ENCODE data around the gene SREBF2. TPM values are rescaled to one million over a fixed set of nuclear protein-coding genes. Genes with fewer than 3 reads are reported as not detected.
A peak's percentile ranks its signal among the peaks of the same experiment; 100 is the strongest.

SREBF2 gene
- polyA plus RNA-seq, 2 of the 4 experiments (the other 2 are of a cell fraction) = 19.4 to 30.8 TPM

DNA sequence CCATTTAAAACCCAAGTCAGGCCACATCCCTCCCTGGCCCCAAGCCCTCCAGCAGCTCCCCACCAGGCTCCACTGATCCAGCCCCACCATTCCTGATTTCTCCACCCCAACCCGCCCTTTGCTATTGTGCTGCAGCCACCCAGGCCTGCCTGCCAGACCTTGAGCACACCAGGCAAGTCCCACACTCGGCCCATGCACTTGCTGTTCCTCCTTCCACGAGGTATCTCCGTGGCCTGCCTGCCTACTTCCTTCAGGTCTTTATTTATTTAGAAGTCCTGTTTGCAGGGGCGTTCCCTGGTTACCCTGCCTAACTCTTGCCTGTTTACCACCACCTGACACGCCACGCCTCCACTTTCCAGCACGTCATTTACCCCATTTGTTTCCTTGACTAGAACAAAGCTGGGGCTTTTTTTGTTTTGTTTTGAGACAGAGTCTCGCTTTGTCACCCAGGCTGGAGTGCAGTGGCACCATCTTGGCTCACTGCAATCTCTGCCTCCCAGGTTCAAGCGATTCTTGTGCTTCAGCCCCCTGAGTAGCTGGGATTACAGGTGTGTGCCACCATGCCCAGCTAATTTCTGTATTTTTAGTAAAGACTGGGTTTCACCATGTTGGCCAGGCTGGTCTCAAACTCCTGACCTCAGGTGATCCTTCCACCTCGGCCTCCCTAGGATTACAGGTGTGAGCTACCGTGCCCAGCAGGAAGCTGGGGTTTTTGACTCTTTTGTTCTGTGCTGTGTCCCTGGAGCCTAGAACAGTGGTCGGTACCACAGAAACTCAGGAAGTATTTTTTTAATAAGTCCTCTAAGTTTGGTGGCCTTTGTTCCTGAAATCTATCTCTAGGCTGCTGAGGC lies 107.3 kb downstream of the SREBF2 start:
- ATAC-seq (peak; percentile 41 to 58; a peak in 4 of 6 replicates), FAIRE-seq (no peak), DNase-seq (ENCODE audit: low read depth in 1 of 2, low spot score in 1 of 2) (peak in 1 of 2 experiments; percentile 67)
- TF ChIP-seq MYC (IDR thresholded peaks at IDR 0.05; ENCODE audit: borderline replicate concordance, low read length) = no peak
- no peak for TF ChIP-seq RCOR1 (IDR thresholded peaks at IDR 0.05; ENCODE audit: low read depth, low read length)
- TF ChIP-seq, protein P1, sequence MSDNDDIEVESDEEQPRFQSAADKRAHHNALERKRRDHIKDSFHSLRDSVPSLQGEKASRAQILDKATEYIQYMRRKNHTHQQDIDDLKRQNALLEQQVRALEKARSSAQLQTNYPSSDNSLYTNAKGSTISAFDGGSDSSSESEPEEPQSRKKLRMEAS (IDR thresholded peaks at IDR 0.05) = no peak
- TF ChIP-seq ESRRA (IDR thresholded peaks at IDR 0.05; ENCODE audit: borderline replicate concordance, low read length) = no peak
- TF ChIP-seq JUNB (IDR thresholded peaks at IDR 0.05) = no peak
- no peak for TF ChIP-seq SMC3 (IDR thresholded peaks at IDR 0.05)
- TF ChIP-seq FOSL2 (IDR thresholded peaks at IDR 0.05) = no peak
- TF ChIP-seq FOSL2 (CRISPR knock-in tag; IDR thresholded peaks at IDR 0.05) = no peak
- TF ChIP-seq RFX5 (IDR thresholded peaks at IDR 0.05) = no peak
- TF ChIP-seq BHLHE40 (IDR thresholded peaks at IDR 0.05; ENCODE audit: low read depth, low read length) = no peak
- TF ChIP-seq TFCP2L1 (CRISPR knock-in tag; IDR thresholded peaks at IDR 0.05) = no peak
- no peak for TF ChIP-seq RARB (CRISPR knock-in tag; IDR thresholded peaks at IDR 0.05)
- TF ChIP-seq HDAC2 (IDR thresholded peaks at IDR 0.05) = no peak
- TF ChIP-seq NR3C1 (IDR thresholded peaks at IDR 0.05) = no peak
- TF ChIP-seq HOXB13 (CRISPR knock-in tag; IDR thresholded peaks at IDR 0.05; ENCODE audit: low read depth) = no peak
- no peak for TF ChIP-seq CEBPB (IDR thresholded peaks at IDR 0.05)
- TF ChIP-seq KDM1A (IDR thresholded peaks at IDR 0.05; ENCODE audit: low read depth) = no peak
- no peak for TF ChIP-seq CBX8 (IDR thresholded peaks at IDR 0.05)
- TF ChIP-seq CHD4 (IDR thresholded peaks at IDR 0.05; ENCODE audit: borderline replicate concordance) = no peak
- TF ChIP-seq EHF (CRISPR knock-in tag; IDR thresholded peaks at IDR 0.05) = no peak
- TF ChIP-seq POLR2AphosphoS2 (conservative IDR thresholded peaks at IDR 0.05; ENCODE audit: low read length) = no peak
- Histone ChIP-seq H3K4me3 (no peak overlapping the region), H3K4me1 (peaks cover 10% of the 10 kb centered on the region; the same call in 1 of the 3 replicates), H3K27ac (peak overlapping the region in 1 of 2 experiments; percentile 49; a peak in 2 of 6 replicates), H3K9me3 (no peaks in the 10 kb centered on the region), H3K4me2 (no peak overlapping the region)
- 67% methylated on average over 13 of the region's 13 CpGs for WGBS (ENCODE audit: missing lambda C conversion rate)
- POLR2A ChIA-PET = no interaction called here
- CTCF ChIA-PET = interaction anchor here (0.8 to 6.2 kb wide), 31 partner anchors 12 to 351 kb away, joined by 3 to 81 read pairs (median 5); partner anchors contain the start of genes MEI1, PMM1, SMIM45 and TNFRSF13C

DNA sequence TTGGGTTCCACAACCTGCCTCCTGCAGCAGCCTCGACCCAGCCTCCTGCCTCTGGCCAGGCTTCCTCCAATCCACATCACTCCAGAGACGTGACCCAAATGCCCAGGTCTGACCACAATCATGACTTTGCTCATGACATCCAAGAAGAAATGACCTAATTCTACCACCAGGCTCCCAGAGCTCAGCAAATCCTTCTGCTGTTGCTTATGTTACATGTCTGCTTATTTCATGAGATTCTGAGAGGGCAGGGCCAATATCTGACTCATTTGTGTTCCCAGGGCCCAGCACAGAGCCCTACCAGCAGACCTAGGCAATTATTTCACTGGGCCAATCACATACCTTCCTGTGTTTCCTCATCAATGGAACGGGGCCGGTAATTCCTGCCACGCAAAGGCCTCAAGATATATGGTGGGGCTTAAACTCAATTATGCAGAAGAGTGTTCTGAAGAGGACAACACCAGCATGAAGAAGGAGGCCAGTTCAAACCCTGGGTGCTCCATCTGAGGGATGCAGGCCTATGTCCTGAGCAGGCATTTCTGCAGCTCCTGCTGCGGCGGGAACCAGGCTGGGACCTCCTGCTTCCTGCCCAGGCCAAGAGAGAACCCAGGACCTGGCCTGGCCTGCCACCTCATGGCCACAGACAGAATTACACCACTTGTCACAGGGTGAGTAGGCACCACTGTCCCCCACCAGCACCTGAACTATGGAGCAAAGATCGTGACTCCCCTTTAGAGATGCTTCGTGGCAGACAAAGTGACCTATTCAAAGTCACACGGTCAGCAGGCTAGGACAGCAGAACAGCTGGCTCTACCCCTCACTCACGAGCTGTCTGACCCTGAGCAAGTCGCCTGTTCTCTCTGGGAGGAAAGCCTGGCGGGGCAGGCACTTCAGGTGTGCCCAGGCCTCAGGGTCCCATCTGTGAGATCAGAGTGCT lies 108.2 kb downstream of the SREBF2 start:
- H3K27ac ChIP-seq = peak overlapping the region in 1 of 2 experiments; percentile 49; a peak in 1 of 6 replicates
- ChIA-PET CTCF (interaction anchor here (0.6 to 6.2 kb wide), 49 partner anchors 9 to 535 kb away, joined by 3 to 81 read pairs (median 4); partner anchors contain the start of genes MEI1, PMM1, SMIM45 and SREBF2), POLR2A (interaction anchor here (0.6 to 0.7 kb wide), 2 partner anchors 25 to 244 kb away, joined by 3 read pairs; no protein-coding TSS in a partner anchor)
- ATAC-seq (peak; percentile 87 to 93), DNase-seq (ENCODE audit: low read depth in 1 of 2, low spot score in 1 of 2) (peak; percentile 59 to 74), FAIRE-seq (no peak)
- TF ChIP-seq RAD21 (conservative IDR thresholded peaks at IDR 0.05 in 1 of 2, IDR thresholded peaks at IDR 0.05 in 1 of 2) (peak; percentile 75 to 82), FOXS1 (CRISPR knock-in tag; IDR thresholded peaks at IDR 0.05) (no peak), MAFK (IDR thresholded peaks at IDR 0.05; ENCODE audit: partially characterized antibody) (peak; percentile 36), SMC3 (IDR thresholded peaks at IDR 0.05) (peak; percentile 63), RFX5 (IDR thresholded peaks at IDR 0.05) (no peak), RNF2 (IDR thresholded peaks at IDR 0.05; ENCODE audit: borderline replicate concordance, low read depth) (no peak)
- TF ChIP-seq, protein P2, sequence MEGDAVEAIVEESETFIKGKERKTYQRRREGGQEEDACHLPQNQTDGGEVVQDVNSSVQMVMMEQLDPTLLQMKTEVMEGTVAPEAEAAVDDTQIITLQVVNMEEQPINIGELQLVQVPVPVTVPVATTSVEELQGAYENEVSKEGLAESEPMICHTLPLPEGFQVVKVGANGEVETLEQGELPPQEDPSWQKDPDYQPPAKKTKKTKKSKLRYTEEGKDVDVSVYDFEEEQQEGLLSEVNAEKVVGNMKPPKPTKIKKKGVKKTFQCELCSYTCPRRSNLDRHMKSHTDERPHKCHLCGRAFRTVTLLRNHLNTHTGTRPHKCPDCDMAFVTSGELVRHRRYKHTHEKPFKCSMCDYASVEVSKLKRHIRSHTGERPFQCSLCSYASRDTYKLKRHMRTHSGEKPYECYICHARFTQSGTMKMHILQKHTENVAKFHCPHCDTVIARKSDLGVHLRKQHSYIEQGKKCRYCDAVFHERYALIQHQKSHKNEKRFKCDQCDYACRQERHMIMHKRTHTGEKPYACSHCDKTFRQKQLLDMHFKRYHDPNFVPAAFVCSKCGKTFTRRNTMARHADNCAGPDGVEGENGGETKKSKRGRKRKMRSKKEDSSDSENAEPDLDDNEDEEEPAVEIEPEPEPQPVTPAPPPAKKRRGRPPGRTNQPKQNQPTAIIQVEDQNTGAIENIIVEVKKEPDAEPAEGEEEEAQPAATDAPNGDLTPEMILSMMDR (IDR thresholded peaks at IDR 0.05) = peak; percentile 70
- WGBS (ENCODE audit: missing lambda C conversion rate) = 69% methylated on average over 6 of the region's 13 CpGs
- peaks cover 17% of the 10 kb centered on the region; the same call in 2 of the 3 replicates for H3K4me1 ChIP-seq
- no peaks in the 10 kb centered on the region for H3K9me3 ChIP-seq
- no peak overlapping the region for H3K4me3 ChIP-seq
- H3K4me2 ChIP-seq = peak overlapping the region; percentile 25; the same call in 1 of the 3 replicates
